NCI-H345 treated with DMSO at 0.1 percent for 48 hours (cell line): ENCODE measurements around the gene TOP2A.
"Not testable (repeated sequence)": the region's sequence is repeated elsewhere in the genome, so short reads cannot be mapped to it uniquely, and the experiment has no call there.

Source experiments
- DNase-seq: peaks from one replicate; lab custom pipeline; 2025; ENCODE audit not compliant: unreplicated experiment; lab: John Stamatoyannopoulos, UW

TOP2A gene

DNA sequence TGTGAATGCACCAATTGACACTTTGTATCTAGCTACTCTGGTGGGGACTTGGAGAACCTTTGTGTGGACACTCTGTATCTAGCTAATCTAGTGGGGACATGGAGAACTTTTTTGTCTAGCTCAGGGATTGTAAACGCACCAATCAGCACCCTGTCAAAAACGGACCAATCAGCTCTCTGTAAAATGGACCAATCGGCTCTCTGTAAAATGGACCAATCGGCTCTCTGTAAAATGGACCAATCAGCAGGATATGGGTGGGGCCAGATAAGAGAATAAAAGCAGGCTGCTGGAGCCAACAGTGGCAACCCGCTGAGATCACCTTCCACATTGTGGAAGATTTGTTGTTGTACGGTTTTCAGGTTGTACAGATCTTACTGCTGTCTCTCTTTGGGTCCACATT lies 41.2 kb downstream of the TOP2A start:
- DNase-seq: not testable (repeated sequence)

DNA sequence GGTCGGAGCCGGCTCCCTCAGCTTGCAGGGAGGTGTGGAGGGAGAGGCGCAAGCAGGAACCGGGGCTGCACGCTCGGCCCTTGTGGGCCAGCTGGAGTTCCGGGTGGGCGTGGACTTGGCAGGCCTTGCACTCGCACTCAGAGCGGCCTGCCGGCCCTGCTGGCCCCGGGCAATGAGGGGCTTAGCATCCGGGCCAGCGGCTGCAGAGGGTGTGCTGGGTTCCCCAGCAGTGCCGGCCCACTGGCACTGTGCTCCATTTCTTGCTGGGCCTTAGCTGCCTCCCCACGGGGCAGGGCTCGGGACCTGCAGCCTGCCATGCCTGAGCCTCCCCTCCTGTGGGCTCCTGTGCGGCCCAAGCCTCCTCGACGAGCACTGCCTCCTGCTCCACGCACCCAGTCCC lies 41.9 kb downstream of the TOP2A start:
- not testable (repeated sequence) for DNase-seq

DNA sequence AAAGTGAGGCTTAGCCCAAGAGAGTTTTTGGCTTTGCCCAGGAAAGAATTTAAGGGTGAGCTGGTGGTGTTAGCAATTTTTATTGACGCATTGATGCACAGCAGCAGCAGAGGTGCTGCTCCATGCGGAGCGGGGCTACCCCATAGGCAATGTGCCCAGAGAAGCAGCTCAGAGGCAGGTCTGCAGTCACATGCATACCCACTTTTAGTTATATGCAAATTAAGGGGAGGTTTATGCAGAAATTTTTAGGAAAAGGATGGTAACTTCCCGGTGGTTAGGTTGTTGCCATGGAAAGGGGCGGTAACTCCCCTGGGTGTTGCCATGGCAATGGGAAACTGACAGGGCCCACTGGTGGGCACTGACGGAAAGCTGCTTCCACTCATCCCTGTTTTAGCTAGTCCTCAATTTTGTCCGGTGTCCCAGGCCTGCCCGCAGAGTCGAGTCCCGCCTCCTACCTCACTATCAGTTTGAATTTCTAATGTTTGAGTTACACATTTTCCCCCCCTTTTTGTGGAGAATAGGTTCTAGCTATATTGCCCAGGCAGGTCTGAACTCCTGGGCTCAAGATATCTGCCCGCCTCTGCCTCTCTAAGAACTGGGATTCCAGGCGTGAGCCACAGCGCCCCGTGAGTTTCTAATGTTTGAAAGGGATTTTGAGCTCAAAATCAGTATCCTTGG lies 42.7 kb downstream of the TOP2A start:
- DNase-seq: no peak

DNA sequence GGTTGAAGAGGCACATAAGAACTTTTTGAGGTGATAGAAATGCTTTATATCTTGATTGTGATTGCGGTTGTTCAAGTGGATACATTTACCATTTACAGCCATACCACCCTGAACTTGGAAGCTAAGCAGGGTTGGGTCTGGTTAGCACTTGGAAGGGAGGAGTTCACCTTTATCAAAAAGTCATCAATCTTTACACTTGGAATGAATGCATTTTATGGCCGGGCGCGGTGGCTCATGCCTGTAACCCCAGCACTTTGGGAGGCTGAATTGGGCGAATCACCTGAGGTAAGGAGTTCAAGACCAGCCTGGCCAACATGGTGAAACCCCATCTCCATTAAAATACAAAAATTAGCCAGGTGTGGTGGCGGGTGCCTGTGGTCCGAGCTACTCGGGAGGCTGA lies 43.7 kb downstream of the TOP2A start:
- DNase-seq: no peak

DNA sequence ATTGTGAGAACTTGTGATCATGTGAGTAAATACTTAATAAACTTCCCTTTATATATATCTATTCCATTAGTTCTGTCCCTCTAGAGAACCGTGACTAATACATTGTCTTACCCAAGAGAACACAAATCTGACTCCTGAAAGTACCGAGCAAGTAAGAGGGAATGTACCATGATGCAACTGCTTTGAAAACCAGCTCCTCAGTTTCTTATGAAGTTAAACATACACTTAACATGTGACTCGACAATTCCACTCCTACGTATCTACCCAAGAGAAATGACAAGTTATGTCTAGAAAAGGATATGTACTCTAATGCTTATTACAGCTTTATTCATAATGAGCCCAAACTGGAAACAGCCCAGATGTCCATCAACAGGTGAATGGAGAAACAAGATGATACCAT lies 44.4 kb downstream of the TOP2A start:
- no peak for DNase-seq

DNA sequence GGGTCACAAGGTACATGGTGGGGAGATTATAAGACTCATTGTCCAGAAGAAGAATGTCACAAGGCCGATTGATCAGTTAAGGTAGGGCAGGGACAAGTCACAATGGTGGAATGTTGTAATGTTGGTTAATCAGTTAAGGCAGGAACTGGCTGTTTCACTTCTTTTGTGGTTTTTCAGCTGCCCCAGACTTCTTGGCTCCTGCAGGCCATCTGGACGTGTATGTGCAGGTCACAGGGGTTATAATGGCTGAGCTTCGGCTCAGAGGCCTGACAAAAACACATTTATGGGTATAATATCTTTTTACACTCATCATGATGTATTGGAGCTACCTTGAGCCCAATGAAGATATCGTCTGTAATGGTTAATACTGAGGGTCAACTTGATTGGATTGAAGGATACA lies 45.1 kb downstream of the TOP2A start:
- not testable (repeated sequence) for DNase-seq

DNA sequence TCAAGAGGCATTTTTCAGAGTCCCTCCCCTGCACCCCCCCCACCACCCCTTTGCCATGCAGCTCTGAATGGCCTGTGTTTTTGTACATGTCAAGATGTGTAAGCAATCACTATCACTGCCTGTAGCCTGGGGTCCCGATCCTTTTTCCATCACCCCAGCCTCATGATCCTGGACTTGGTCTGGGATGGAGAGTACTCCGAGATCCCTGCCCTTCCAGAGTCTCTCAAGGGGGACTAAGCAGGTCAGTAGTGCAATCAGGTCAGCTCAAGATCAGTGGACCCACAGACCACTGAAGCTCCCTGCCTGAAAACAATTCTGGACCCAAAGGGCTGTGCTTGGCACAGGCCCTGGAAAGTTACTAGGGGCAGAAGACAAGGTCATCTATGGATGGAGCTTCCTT lies 45.7 kb downstream of the TOP2A start:
- DNase-seq: no peak

DNA sequence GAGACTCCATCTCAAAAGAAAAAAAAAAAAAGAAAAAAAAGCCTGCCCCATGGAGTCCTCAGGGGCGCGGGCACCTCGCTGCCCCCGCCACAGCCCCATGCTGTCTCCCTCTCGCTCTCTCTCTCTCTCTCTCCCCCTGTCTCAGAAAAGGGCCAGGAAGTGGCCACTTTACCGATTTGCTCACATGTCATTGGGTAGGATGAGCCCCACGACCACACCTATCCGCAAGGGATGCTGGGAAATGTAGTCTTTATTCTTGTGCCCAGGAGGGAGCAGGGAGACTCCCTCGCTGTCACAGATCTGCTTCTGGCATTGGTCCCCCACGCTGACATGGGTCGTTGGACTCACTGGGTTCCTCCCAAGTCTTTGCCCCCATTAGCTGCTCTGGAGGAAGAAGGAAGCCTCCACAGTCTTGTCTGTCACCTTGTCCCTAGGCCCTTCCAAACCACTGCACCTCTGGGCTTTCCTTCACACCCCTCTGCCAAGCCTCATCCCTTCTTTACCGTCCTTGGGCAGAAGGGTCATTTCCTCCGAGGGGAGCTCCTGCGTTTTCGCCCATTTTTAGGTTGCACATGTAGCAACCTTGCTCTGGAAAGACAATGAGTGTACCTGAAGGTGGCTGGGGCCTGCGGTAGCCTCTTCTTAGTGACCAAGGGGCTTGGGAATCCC lies 46.3 kb downstream of the TOP2A start:
- no peak for DNase-seq

DNA sequence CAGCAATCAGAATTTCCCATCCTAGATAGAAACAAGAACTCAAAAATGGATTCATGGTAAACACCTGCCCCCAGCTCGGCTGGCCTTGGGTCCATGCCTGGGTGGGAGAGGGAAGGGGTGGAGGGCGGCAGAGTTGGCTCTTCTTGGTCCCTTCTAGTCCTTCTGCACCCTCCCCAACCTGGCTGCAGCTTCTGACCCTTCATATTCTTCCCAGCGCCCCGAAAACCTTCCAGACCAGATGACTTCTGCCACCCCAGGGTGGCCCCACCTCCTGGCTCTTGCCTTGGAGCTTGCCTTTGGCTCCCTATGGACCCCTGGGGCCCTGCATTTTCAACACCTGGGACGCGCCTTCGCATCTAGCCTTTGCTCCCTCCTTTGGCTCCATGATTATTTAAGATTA lies 47.8 kb downstream of the TOP2A start:
- no peak for DNase-seq

DNA sequence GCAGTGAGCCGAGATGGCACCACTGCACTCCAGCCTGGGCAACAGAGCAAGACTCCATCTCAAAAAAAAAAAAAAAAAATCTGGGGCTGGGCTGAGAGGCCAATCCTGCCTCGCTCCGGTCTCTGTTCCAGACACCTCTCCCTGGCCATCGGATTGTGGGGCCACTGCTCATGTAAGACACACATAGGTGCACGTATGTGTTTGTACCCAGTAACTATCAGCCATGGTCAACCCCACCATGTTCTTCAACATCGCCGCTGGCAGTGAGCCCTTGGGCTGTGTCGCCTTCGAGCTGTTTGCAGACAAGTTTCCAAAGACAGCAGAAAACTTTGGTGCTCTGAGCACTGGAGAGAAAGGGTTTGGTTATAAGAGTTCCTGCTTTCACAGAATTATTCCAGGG lies 50.0 kb downstream of the TOP2A start:
- not testable (repeated sequence) for DNase-seq

DNA sequence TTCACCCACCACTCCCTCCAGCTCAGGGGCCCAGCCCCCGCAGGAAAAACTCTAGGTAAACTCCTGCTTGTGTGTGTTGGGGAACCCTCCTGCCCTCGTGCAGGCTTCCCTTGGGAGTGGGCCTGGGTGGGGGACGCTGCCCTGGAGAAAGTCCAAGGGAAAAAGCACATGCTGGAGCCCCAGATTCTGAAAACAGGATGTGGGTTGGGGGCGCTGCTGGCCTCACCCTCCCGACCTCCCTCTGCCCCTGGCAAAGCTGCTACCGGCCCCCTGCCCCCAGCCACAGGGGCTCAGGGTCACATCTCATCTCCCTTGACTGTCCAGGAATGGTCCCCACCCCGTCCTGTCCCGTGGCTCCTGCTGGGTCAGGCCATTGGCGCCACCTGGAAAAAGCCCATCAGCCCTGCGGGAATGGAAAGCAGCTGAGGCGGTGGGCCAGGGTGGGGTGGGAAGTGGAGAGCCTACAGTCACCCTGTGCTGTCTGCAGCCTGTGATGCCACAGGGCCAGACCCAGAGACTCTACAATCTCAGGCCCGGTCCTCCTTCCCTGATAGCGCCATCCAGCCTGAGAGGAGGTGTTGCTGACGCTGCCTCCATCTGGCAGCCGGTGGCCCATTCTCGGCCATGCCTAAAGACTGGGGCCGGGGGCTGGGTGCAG lies 50.7 kb downstream of the TOP2A start:
- no peak for DNase-seq

DNA sequence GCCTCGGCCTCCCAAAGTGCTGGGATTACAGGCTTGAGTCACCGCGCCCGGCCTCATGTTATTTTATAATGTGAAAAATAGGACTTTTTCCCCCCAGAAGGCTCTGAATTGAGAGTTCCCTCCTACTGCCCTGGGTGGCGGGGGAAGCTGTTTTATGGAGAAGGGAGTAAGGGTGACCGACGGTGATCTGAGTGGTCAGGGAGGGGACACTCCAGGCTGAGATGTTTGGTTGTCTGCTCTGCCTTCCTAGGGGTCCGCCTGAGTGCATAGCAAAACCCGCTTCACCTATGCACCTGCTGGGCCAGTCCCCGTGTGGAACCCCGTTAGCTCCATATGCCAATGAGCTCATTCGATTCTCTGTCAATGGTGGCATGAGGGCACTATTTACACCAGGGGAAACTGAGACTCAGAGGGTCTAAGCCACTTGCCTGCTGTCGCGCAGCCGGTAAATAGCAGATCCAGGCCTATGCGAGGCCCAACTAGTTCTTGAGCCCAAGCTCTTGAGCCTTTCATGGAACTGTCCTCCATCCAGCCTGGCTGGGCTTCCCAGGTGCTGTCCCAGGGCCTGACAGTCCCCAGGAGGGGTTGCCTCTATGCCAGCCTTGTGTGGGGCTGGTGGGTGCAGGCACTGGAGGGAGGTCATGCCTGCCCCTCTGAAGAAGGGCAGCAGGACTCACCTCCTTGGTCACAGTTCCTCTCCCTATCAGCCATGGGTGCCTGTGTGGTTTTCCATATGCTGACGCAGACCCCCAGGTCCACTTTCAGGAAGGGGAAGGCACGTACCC lies 51.4 kb downstream of the TOP2A start:
- DNase-seq: no peak

DNA sequence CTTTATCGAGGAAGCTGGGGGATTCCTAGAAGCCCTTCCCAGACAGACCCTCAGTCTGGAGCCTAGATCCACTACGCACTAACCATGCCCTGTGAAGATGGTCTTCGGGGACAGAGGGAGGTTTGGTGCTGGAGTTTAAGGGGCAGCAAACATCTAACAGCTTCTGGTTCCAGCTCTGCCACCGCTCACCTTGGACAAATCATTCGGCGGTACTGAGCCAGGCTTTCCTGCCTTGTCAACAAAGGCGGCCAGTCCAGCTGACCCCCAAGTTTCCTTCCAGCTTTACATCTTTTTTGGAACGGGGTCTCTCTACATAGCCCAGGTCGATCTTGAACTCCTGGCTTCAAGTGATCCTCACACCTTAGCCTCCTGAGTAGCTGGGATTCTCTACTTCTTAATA lies 52.8 kb downstream of the TOP2A start:
- no peak for DNase-seq

DNA sequence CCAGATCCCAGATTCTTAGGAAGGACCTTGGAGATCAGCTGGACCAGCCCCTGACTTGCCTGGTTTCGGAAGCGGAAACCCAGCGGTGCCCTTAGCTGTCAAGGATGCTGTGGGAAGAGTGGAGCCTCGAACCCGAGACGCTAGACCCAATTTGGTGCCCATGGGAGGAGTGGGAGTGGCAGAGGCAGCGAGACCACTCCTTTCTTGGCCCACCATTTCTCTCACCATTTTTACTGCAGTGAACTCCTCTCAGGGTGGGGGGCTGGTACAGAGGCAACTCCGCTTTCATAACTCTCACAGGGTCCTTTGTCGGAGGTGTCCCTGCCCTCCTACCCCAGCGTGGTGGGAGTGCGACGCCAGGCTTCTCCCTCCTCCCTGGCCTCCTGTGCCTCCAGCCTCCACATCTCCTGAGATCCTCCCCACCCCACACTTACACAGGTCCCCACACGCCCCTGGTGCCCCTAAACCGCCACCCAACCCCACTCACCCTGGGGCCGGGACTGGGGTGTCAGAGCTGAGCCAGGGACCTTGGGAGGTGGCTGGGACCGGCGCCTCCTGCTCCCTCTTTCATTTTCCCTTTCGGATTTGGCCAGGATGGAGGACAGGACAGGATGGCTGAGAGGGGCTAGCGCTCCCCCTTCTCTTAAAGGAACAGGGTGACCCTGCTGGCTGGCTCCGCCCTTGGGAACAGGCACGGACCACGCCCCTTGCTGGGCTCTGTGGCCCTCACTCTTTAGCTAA lies 53.4 kb downstream of the TOP2A start, which contains the start of gene GJD3:
Gene GJD3 (minus strand): TSS at position 617 of the 741 bp plus-strand sequence. CDS start 922 bp downstream, outside the sequence.
- no peak for DNase-seq

DNA sequence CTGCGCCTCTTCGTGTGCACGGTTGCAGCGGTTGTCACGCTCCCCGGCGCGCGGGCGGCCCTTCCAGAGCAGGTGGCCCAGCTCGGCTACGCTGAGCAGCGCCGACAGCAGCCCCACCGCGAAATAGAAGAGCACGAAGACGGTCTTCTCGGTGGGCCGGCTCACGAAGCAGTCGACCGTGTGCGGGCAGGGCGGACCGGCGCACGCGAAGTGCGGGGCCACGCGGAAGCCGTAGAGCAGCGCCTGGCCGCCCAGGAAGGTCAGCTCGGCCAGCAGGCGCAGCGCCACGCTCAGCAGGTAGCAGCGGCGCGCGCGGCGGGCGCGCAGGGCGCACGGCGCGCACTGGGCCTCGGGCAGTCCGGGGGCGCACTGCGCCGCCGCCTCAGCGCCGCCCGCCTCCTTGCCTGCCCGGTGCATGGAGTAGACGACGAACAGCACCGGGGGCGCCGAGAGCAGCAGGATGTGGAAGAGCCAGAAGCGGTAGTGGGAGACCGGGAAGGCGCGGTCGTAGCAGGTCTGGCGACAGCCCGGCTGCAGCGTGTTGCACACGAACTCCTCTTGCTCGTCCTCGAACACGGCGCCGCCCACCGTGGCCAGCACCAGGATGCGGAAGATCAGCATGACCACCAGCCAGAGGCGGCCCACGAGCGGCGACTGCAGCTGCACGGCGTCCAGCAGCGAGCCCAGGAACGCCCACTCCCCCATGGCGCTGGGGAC lies 54.4 kb downstream of the TOP2A start:
- DNase-seq: no peak

DNA sequence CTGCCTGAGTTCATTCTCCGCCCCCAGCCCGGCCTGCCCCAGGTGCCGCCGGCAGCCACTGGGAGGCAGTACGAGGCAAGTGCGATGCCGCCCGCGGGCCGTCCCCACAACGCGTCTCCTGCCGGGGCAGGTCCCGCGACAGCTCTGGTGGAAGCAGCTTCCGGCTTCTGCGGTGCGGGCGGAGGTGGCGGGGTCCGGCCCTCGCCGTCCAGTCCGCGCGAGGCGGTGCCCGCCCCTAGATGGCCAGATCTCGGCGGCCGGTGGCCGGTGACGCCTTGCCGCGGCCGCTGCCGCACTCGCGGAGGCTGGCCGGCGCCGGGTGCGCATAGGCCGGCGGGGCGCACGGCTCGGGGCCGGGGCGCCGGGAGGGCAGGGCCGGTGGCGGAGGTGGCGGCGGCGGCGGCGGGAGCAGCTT lies 55.0 kb downstream of the TOP2A start:
- DNase-seq: peak; percentile 20

DNA sequence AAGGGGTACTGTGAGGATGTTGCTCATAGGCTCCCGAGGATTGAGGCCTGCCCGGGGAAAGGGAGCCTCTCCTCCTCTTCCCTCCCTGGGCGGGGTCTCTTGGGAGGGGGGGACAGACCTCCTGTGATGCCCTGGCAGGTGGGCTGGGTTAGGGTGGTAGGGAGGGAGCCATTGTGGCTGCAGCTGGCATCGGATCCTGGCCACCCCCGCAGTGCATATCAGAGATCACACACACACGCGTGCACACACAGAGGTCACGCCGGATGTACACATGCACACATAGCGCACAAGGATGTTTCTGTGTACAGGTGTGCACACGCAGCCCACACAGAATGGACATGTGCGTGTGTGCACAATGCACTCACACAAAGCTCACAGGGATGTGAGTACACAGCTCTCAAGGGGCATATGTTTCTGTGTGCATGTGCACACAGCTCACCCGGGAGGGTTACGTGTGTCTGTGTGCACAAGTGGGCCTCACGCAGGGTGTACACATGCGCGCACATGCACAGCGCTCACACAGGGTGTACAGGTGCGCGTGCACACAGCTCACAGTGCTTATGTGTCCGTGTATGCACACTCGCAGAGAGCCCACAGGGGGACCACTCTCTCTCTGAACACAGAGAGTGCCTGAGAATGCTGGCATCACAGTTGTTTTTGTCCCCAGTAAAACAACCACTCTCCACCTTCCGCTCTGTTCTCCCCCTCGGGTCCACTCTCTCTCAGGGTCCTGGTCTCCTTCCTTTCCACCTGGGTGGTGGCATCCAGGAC lies 55.6 kb downstream of the TOP2A start:
- no peak for DNase-seq

DNA sequence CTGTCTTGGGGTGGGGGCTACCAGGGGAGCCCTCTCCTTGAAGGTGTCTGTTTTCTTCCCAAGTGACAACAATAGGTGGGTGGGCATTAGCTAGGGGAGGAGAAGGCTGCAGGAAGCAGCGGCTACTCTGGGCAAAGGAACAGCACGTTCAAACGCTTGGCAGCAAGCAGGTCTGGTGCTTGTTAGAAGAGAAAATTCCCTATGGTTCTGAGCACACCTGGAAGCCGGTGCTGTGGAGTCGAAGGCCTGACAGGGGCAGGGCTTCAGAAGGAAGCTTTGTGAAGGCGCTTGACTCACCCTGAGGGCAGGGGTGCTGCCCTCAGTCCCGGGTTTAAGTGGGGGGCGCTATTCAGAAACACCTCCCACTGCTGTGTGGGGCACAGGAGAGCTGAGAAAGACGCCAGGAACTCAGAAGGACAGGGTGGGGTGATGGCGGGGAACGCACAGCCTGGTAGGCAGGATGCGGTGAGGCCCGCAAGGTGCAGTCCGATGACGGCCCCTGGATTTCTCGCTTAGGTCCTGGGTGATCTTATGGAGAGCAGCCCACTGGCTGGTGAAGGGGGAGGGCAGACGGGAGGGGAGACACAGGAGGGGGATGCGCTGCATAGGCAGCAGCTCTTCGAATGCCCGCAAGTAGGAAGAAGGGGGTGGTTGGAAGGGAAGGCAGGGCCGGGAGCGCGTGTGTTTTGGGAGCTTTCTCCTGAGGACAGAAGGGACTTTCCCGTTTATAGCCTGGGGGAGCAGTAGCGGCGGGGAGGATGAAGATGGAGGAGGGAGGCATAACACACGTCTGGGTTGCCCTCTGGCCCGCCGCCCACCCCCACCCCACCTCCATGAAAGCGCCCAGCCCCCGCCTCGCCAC lies 56.4 kb downstream of the TOP2A start:
- DNase-seq: no peak
